Psoas muscle (tissue), 8 donors: ENCODE results near the gene TAF15. TPM values are rescaled to one million over a fixed set of nuclear protein-coding genes. Genes with fewer than 3 reads are reported as not detected.
A peak's percentile ranks its signal among the peaks of the same experiment; 100 is the strongest.

Experiments
- ATAC-seq, 4 donors: fragments of 200-7000 bp; cut with Tn5 transposase; one replicate each; pipeline ENCODE4 v1.9.1; 2020; ENCODE audit warnings: moderate library complexity in 3 of 4, mild to moderate bottlenecking in 2 of 4
- DNase-seq, 2 donors: peaks; one replicate each; pipeline ENCODE4 v3.0.0-alpha.2; 2020
- H3K27ac ChIP-seq: fragments of 200-600 bp; one replicate; pipeline ENCODE4 v1.8.0; 2022
- H3K27me3 ChIP-seq, 3 donors: fragments of 200-600 bp in 1 of 3; one replicate each; pipeline versions ENCODE4 v1.6.1 to v1.8.0; 2013 to 2022; ENCODE audit warnings: low read length in 2 of 3, mild to moderate bottlenecking in 2 of 3, moderate library complexity in 1 of 3; ENCODE audit not compliant: insufficient read depth in 3 of 3
- H3K36me3 ChIP-seq, 2 donors: fragments of 200-600 bp in 1 of 2; one replicate each; pipeline versions ENCODE4 v1.6.1 to v1.8.0; 2013 to 2022; ENCODE audit warnings: low read depth in 1 of 2, mild to moderate bottlenecking in 1 of 2, moderate library complexity in 1 of 2; ENCODE audit not compliant: insufficient read depth in 1 of 2
- H3K4me1 ChIP-seq: fragments of 200-600 bp; one replicate; pipeline ENCODE4 v1.8.0; 2022
- H3K4me3 ChIP-seq: fragments of 200-600 bp; one replicate; pipeline ENCODE4 v1.8.0; 2022; ENCODE audit warnings: mild to moderate bottlenecking
- H3K9me3 ChIP-seq: fragments of 200-600 bp; one replicate; pipeline ENCODE4 v1.8.0; 2022
- CTCF ChIP-seq: fragments of 200-600 bp; IDR thresholded peaks from one replicate; pipeline ENCODE4 v1.8.0; 2022; ENCODE audit warnings: antibody characterized with exemption
- WGBS, 3 donors: extraction: QIAGEN DNeasy Blood & Tissue Kit; methylation state at CpG; one replicate each; pipeline versions ENCODE4 v1.1.6 to v1.1.7; 2013; 5-methylcytosine and 5-hydroxymethylcytosine counted together
- intact Hi-C, 2 donors: fragments of 100-400 bp; cut with DNase I; formaldehyde crosslinking; loops; one replicate each; pipeline versions ENCODE4 v1.11.0 to v1.14.2; 2022
- polyA plus RNA-seq, 3 donors: library from polyadenylated mRNA; stranded (reverse); fragments of 200-250 nt; gene quantifications; one replicate each; pipeline ENCODE4 v1.2.3, GENCODE V29; 2013
- total RNA-seq, 4 donors: library from RNA; stranded (reverse); fragmentation: NEBNext Ultra II Directional in 2 of 4; extraction: Animal tissue kit (Norgen Biotek cat#: 25700) in 2 of 4; gene quantifications; one replicate each; pipeline versions ENCODE4 v1.2.1 to v1.2.4, GENCODE V29; 2021 to 2023
- donor health status: healthy with polysubstance abuse.
- donor health status: DM: no; HTN: no; CAD: no; lungs with moderate emphysema.
- donor health status: Bipolar disorder and iron deficiency.
- donor health status: healthy.
- donor health status: DM: yes; HTN: yes; CAD: no.
- donor health status: DM: no; HTN: no; CAD: no.
- donor health status: DM: no; HTN: no; CAD: no.
- donor health status: DM: yes; HTN: yes; CAD: no.

The TAF15 gene
- total and polyA plus RNA-seq, 7 donors = 51.9 to 141 (median 105) TPM

GRCh38 chr17:35773679-35774425 lies 35.4 kb upstream of the TAF15 start:
- H3K36me3 ChIP-seq = no peaks in the 10 kb centered on the region
- DNase-seq = no peak
- H3K27me3 ChIP-seq = no peaks in the 10 kb centered on the region
- intact Hi-C loops = no loop called here
- no peak for TF ChIP-seq CTCF
- no peaks in the 10 kb centered on the region for H3K4me1 ChIP-seq
- H3K4me3 ChIP-seq = no peak overlapping the region
- ATAC-seq = no peak
- 57 to 69% (median 66%) methylated on average over 10 of the region's 10 CpGs for WGBS, 3 donors
- H3K9me3 ChIP-seq = no peaks in the 10 kb centered on the region
- peak overlapping the region; percentile 4 for H3K27ac ChIP-seq

- Histone ChIP-seq H3K27ac (peak overlapping the region; percentile 4), H3K4me1 (no peaks in the 10 kb centered on the region), H3K4me3 (no peak overlapping the region), H3K36me3 (no peaks in the 10 kb centered on the region), H3K9me3 (no peaks in the 10 kb centered on the region), H3K27me3 (peaks cover 0 to 4% (median 0%) of the 10 kb centered on the region in 3 donors)
- DNase-seq (no peak), ATAC-seq (no peak)
- WGBS, 3 donors = 58 to 74% (median 69%) methylated on average over 5 of the region's 5 CpGs
- intact Hi-C loops = no loop called here
- no peak for TF ChIP-seq CTCF
These were observed 34.8 kb upstream of the TAF15 start for GRCh38 chr17:35774499-35774898.

GRCh38 chr17:35775039-35775438 lies 34.2 kb upstream of the TAF15 start:
- DNase-seq (no peak), ATAC-seq (no peak)
- peaks cover 0 to 5% (median 0%) of the 10 kb centered on the region in 3 donors for H3K27me3 ChIP-seq
- 72 to 82% (median 78%) methylated on average over 5 of the region's 5 CpGs for WGBS, 3 donors
- H3K4me1 ChIP-seq = no peaks in the 10 kb centered on the region
- H3K4me3 ChIP-seq = no peak overlapping the region
- no peaks in the 10 kb centered on the region for H3K36me3 ChIP-seq
- H3K9me3 ChIP-seq = no peaks in the 10 kb centered on the region
- no peak overlapping the region for H3K27ac ChIP-seq
- intact Hi-C loops = no loop called here
- TF ChIP-seq CTCF = no peak

GRCh38 chr17:35775583-35775982 lies 33.7 kb upstream of the TAF15 start:
- no peak for TF ChIP-seq CTCF
- no peaks in the 10 kb centered on the region for H3K4me1 ChIP-seq
- WGBS, 3 donors = 83 to 92% (median 88%) methylated on average over 6 of the region's 6 CpGs
- peaks cover 0 to 5% (median 0%) of the 10 kb centered on the region in 3 donors for H3K27me3 ChIP-seq
- H3K27ac ChIP-seq = no peak overlapping the region
- no peak for DNase-seq
- no peak overlapping the region for H3K4me3 ChIP-seq
- no peaks in the 10 kb centered on the region for H3K36me3 ChIP-seq
- intact Hi-C loops = no loop called here
- no peaks in the 10 kb centered on the region for H3K9me3 ChIP-seq
- no peak for ATAC-seq
